ENCODE measurements around the gene KRTAP27-1.

The KRTAP27-1 gene, protein sequence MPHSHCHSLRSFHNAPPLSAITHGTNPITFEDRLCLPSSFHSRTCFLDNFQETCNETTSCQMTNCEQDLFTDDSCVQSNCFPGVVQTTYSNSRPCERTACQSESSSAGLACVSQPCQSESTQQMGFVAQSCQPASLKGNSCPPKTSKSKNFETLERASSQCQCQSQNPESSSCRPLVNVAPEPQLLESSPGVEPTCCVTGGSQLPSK

GRCh38 chr21:30337276-30337744 is at the start of gene KRTAP27-1:
Gene KRTAP27-1 (minus strand): TSS chr21:30337694. CDS start chr21:30337668, 26 bp downstream.
- no peak for DNase-seq (ENCODE audit: low spot score)
- in situ Hi-C loops (cut with MboI; ENCODE audit: low sequenced_read_pairs, unreplicated experiment): no loop called here
- TF ChIP-seq, protein P1, sequence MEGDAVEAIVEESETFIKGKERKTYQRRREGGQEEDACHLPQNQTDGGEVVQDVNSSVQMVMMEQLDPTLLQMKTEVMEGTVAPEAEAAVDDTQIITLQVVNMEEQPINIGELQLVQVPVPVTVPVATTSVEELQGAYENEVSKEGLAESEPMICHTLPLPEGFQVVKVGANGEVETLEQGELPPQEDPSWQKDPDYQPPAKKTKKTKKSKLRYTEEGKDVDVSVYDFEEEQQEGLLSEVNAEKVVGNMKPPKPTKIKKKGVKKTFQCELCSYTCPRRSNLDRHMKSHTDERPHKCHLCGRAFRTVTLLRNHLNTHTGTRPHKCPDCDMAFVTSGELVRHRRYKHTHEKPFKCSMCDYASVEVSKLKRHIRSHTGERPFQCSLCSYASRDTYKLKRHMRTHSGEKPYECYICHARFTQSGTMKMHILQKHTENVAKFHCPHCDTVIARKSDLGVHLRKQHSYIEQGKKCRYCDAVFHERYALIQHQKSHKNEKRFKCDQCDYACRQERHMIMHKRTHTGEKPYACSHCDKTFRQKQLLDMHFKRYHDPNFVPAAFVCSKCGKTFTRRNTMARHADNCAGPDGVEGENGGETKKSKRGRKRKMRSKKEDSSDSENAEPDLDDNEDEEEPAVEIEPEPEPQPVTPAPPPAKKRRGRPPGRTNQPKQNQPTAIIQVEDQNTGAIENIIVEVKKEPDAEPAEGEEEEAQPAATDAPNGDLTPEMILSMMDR (IDR thresholded peaks at IDR 0.05; ENCODE audit: borderline replicate concordance, control extremely low read depth, extremely low read depth, insufficient read depth, missing control alignments): no peak

DNA sequence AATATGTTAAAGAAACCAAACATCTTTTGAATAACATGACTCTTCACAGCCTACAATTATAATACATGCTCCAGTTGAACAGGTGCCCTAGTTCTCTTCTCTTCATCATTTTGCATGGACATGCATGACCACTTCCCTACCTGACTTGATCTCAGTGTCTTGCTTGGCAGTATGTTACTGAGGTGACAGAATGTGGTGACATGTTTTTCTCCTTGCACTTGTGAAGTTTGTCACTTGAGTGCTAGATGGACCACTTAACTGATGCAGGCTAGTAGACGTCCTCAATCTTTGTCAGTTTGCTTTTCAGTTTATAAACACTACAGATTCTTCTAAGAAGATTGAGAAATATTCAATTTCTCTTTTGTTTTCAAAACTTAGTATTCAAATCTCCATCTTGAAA is 44.7 kb upstream of the KRTAP27-1 start:
- in situ Hi-C loops (cut with MboI; ENCODE audit: low sequenced_read_pairs, unreplicated experiment): no loop called here
- TF ChIP-seq, protein P1 (IDR thresholded peaks at IDR 0.05; ENCODE audit: borderline replicate concordance, control extremely low read depth, extremely low read depth, insufficient read depth, missing control alignments): no peak
- no peak for DNase-seq (ENCODE audit: low spot score)

DNA sequence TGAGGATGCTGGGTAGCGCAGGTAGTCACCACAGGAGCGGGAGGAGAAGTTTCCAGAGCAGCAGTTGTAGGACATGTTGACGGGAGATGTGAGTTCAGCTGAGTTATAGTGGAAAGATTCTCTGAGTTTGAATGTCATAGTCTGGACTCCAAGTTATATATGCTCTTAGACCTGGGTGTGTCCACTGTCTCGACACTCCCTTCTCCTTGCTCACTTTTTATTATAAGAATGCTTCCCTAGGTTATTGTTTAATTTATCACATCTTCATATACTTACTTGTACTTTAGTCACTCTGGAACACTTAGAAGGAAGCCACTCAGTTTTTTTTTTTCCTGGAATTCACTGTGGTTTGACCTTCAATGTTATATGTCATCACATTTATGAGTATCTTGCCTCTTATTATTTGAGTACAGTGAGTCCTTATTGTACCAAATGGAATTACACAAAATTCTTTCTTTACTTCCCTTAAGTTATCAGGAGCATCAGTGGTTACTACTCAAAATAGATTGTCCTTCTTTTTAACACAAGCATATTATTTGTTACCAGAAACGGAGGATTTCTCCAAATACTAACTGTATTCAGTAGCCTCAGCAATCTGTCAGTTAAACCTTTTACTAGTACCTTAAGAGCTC is 34.8 kb upstream of the KRTAP27-1 start, which contains the start of gene KRTAP13-2:
Gene KRTAP13-2, minus strand, starts transcription at position 133 of the 632 bp plus-strand sequence. Its CDS starts 58 bp downstream, at position 75.
- DNase-seq (ENCODE audit: low spot score): no peak
- in situ Hi-C loops (cut with MboI; ENCODE audit: low sequenced_read_pairs, unreplicated experiment): no loop called here
- TF ChIP-seq, protein P1 (IDR thresholded peaks at IDR 0.05; ENCODE audit: borderline replicate concordance, control extremely low read depth, extremely low read depth, insufficient read depth, missing control alignments): no peak

DNA sequence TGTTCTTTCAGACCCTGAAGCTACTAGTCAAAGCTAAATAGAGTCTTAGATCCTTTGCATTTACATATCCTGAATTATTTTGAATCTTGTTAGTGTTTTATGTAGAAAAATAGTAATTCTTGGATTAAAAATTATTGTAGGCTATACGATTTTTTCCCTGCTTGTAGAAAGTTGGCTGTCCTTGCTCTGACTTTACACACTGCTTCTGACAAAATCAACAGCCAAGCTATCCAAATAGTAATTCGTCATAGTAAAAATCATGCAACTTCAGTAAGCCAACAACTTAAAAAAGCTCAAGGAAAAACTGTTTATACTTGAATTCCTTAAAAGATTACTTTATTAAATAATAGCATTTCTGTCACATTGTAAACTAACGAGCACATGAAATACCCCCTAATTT is 18.4 kb upstream of the KRTAP27-1 start:
- in situ Hi-C loops (cut with MboI; ENCODE audit: low sequenced_read_pairs, unreplicated experiment): no loop called here
- TF ChIP-seq, protein P1 (IDR thresholded peaks at IDR 0.05; ENCODE audit: borderline replicate concordance, control extremely low read depth, extremely low read depth, insufficient read depth, missing control alignments): no peak
- DNase-seq (ENCODE audit: low spot score): no peak

DNA sequence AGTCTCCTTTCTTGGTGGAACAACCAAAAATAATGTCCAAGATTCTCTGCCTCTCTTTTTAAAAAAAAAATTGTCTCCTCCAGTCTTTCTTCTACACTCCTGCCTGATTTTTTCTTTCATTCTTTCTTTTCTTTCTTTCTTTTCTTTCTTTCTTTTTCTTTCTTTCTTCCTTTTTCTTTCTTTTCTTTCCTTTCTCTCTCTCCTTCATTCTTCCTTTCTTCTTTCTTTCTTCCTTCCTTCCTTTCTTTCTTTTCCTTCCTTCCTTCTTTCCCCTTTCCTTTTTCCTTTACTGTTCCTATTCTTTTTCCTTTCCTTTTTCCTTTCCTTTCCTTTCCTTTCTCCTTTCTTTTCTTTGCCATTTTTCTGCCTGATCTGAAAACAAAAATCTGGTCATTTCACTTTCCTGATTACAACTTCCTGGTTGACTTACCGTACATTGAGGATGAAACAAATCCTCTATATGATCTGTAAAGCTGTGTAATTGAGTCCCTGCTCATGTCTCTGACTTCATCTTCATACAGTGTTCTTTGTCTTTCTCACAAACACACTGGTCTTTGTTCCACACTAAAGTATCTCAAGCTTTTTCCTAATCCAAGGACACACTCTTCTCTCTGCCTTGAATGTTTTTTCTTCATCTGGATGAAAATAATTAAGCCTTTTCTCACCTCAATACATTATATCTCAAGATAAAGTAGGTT is 17.0 kb upstream of the KRTAP27-1 start:
- TF ChIP-seq, protein P1 (IDR thresholded peaks at IDR 0.05; ENCODE audit: borderline replicate concordance, control extremely low read depth, extremely low read depth, insufficient read depth, missing control alignments): no peak
- no peak for DNase-seq (ENCODE audit: low spot score)
- in situ Hi-C loops (cut with MboI; ENCODE audit: low sequenced_read_pairs, unreplicated experiment): no loop called here

DNA sequence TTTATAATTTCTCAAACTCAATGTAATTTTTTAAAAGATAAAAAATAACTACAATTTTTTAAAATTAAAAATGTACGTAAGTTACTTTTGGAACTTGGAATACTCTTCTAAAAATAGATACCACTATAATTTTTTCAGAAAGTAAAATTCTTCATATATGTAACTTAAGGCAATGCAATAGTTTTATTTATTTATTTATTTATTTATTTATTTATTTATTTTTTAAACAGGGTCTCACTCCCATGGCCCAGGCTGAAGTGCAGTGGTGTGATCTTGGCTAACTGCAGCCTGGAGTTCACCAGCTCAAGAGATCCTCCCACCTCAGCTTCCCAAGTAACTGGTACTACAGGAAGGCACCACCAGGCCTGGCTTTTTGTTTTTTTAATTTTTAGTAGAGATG is 14.0 kb upstream of the KRTAP27-1 start:
- in situ Hi-C loops (cut with MboI; ENCODE audit: low sequenced_read_pairs, unreplicated experiment): no loop called here

More for the DNA sequence above, 14.0 kb upstream of the KRTAP27-1 start:
- TF ChIP-seq, protein P1 (IDR thresholded peaks at IDR 0.05; ENCODE audit: borderline replicate concordance, control extremely low read depth, extremely low read depth, insufficient read depth, missing control alignments): no peak
- DNase-seq (ENCODE audit: low spot score): no peak

Data from GM13976 (cell line).